Stimulated activated naive CD4-positive, alpha-beta T cell (primary cell): ENCODE data around the gene BAZ2A.
"Not testable (repeated sequence)": the region's sequence is repeated elsewhere in the genome, so short reads cannot be mapped to it uniquely, and the experiment has no call there.

Source experiments
- DNase-seq, 6 experiments: peaks; one replicate each; lab custom pipeline; 2025; lab: John Stamatoyannopoulos, UW

BAZ2A gene

DNA sequence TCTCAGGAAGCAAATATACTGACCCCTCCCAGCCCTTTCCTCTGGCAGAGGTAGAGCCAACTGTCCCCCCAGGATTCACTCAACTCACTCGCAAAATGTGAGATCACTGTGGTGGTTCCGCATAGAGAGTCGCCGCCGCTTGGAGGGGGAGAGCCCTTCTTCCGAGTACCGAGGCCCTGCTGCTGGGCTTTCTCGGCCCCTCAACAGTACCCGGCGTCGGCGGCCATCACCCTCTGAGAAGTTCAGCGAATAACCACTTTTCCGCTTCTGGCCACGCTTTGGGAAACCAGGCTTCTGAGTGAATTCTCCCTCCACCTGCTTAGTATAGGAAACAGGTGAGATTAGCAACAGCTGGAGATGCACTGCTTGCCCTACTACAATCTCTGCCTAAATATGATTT is 31.1 kb downstream of the BAZ2A start:
- DNase-seq, result no peak

DNA sequence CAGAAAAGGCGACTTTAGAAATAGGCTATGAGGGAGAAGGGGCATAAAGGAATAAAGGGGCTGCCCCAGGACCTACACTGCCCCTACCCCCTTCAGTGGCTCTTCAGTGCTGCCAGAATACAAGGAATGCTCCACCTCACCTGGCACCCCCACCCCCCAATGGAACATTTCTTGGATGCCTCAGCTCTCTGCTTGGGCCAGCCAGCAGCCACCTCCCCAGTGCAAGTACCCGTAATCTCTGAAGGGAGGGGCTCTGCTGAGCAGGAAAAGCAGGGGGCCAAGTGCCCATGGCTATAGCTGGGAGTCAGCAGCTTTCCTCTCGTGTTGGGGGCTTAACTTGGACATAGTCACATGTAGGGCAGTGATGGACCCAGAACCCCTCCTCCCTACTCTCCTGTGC is 33.3 kb downstream of the BAZ2A start:
- DNase-seq, result no peak

DNA sequence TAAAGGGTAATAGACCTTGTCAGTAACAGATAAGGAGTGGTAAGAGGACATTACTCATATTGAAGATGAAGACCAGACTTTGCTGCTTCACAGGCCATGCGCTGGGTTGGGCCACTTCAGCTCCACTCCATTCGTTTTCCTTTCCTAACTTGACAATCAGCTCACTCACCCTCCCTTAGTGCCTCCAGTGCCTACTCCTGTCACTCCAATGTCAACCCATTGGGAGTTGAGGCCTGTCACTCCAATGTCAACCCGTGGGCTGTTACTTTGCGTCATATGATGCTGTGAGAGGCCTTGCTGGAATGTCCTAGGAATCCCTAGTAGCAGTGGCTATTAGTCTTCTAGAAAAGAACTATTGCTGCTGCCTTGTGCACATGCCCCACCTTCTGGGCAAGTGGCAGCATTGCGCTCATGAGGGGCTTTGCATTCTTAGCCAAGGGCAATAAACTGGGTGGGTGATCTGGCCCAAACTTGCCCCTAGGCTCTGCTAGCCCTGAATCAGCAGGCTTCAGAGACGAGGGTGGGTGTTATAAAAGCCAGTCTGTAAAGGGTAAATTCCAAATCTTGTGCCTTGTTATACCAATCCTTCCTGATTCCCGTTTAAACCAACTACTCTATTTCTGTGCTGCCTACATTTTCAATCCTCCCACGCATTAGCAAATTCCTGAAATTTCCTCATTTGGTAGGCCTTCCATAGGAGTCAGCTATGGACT is 36.1 kb downstream of the BAZ2A start:
- peak; percentile 32 to 66 (median 42) for DNase-seq

GRCh38 chr12:56591961-56592360 is 38.2 kb downstream of the BAZ2A start:
- no peak for DNase-seq

DNA sequence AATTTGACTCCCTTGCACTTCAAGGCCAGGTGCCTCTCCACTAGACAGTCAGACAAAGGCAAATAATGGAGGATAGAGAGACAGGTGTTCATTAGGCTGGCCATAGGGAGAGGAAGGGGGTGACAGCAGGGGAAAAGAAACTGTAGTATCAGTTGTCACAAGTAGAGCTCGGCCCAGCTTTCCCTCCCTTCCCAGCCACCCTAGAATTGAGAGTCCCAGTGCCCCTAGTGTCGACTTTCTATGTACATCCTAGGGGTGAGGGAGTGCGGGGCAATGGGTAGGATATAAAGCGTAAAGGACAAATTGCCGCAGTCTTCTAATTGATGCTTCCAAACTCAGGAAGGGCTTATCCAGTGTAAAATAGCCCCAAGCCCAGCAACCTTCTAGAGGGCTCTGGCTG is 39.0 kb downstream of the BAZ2A start:
- no peak for DNase-seq

DNA sequence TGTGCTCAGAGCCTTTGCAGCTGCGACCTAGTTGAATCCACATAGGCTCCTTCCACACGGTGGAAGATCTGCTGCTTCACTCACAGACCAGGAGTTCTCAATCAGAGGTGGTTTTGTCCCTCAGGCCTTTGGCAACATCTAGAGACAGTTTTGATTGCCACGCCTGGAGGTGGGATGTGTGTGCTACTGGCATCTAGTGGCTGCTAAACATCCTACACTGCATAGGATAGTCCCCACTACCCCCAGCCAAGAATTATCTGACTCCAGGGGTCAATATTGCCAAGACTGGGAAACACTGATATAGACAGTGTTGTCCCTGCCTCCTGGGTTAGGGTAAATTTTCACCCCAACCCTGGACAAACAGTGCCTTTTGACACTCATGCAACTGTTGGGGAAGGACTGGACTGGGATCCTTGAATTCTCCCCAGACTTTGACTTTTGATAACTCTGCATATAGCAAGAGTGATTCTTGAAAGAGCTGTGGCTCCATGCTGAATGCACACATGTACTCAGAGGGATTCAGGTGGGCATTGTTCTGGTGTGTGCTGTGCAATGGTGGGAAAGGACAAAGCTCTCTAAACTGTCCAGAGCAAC is 39.8 kb downstream of the BAZ2A start:
- DNase-seq, result peak in 1 of 6 experiments; percentile 5

DNA sequence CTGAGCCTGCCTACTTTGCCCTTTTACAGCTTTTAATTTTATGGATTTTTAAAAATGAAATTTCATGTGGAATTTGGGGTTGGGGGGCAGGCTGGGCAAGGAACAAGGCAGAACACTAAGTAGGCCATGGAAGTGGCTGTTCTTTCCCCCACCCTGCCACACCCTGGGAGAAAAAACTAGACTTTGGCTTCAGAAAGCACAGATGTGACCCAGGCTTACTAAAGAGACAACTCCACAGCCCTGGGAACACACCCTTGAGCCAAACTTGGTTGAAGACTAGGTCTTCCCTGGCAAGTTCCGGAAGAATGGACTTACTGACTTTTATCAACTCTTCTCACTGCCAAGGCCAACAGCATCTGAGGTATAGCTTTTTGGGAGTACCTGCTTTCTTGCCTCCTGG is 40.3 kb downstream of the BAZ2A start:
- no peak for DNase-seq

GRCh38 chr12:56585098-56585497 is 45.0 kb downstream of the BAZ2A start:
- no peak for DNase-seq

DNA sequence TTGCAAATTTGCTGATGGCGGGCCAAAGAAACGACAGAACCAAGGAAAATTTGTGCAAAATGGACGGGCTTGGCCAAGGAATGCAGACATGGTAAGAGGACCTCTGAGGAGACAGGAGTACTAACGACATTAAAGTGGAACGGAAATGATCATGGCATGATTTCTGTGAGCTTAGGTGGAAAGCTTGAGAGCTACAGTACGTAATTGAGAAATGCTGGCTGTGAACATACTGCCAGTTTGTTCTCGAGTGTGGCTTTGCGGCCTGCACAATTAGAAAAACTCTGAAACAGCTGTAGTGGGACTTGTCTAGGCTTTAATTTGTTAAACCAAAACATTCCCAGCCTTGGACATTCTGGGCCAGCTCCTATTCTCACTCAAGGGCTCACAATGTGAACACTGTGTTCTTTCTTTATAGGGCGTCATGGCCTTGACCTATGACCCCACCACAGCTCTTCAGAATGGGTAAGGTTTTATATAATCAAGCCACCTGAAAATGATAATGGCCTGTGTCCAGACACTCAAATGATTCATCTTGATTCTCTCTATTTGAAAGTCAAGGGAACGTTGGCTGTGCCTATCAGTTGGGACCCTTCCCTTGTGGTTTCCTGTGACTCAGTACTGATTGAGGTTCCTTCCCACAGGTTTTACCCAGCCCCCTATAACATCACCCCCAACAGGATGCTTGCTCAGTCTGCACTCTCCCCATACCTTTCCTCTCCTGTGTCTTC is 48.5 kb downstream of the BAZ2A start:
- peak in 1 of 6 experiments; percentile 12 for DNase-seq

GRCh38 chr12:56578983-56579546 is 51.1 kb downstream of the BAZ2A start:
- no peak for DNase-seq

- not testable (repeated sequence) for DNase-seq
Observed at GRCh38 chr12:56577248-56577647, 52.9 kb downstream of the BAZ2A start.

DNA sequence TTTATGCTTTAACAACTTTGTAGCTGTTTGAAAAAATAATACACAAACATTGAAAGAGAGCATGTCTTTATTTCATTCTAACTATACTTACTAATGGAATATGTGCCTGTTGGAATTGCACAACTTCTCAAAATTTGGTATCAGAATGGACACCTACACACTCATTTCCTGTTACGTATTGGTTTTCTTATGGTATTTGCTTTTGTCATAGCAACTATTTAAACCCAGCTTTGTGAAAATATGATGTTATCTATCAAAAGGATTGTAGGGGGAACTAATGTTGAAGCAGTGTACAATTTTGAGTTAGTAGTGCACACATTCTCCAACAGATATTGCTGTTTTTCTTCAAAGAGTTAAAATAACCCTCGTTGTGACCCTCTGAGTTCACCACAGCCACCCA is 55.9 kb downstream of the BAZ2A start:
- DNase-seq, result no peak

DNA sequence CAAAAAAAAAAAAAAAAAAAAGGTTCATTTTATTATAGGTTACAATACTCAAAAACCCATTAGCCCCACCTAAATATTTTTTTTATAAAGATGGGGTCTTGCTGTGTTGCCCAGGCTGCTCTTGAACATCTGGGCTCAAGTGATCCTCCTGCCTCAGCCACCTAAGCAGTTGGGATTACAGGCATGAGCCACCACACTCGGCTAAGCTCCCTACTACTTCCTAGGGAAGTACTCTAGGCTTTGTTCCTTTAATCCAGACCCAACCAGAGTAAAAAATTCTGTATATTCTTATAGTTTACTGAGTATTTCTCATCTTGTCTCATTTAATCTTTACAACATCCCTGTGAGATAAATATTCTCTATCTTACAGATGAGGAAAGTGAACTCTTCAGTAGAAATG is 57.8 kb downstream of the BAZ2A start:
- no peak for DNase-seq

DNA sequence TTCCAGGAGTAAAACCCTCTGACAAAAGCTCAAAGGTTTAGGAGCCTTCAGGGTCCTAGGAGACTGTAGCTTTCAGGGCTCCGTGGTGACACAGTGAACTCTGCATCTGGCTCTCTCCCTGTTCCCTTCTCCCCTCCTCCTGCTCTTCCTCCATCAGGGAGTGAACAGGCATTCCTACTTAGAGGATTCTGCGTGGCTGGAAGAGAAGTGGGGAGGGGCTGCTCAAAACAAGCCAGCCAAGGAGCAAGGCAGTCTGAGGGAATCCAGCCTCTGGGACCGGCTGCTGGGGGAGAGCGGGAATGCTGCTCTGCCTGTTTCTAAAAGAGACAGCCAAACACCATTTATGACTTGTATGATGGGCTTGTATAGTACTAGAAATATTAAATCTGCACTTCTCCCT is 59.0 kb downstream of the BAZ2A start:
- no peak for DNase-seq

DNA sequence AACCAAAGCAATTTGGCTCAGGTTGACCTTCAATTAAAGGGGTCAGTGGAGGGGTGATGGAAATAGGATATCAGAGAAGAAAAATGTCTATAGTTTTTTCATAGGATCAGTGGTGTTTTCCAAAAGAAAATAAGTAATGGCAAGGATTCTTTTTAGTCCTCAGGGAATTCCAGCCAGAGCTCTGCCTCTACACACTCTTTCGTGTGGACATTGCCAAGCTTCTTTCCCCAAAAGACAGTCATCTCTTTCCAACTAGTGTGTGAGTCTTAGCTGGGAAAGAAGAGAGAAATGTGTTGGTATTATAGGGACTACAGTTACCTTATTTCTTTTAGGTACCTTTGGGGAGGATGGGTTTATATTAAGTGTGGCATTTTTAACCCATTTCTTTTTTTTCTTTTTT is 62.0 kb downstream of the BAZ2A start:
- DNase-seq, result no peak

DNA sequence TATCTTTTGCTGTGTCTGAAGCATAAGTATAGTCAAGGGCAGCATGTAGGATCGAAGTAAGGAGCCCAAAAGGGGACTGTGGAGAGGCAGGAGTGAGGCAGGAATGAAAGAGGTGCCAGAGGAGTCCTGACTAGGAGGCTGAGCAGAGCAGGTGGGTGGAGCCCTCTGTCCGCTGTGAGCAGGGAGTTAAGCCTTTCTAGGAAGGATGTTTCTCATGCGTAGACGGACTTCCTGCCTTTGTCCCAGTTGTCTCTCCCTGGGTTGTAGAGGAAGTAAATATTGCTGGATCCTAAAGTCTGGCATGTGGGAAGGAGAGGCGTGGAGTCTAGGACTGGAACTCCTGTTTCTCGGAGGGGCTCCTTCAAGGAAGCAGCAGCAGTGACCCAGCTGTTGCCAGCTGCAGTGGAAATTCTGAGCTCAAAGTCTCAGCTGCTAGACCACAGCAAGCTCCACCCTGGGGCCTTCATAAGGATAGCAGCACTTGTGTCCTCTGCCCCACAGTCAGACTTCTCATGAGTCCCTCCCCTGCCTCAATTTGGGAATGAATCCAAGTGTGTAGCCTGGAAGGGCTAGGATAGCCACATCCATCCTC is 64.5 kb downstream of the BAZ2A start:
- DNase-seq, result peak in 1 of 6 experiments; percentile 10

- DNase-seq, result no peak
Observed at GRCh38 chr12:56551070-56551469, 79.1 kb downstream of the BAZ2A start.

- DNase-seq, result no peak
Observed at GRCh38 chr12:56546680-56547079, 83.4 kb downstream of the BAZ2A start.
